Nephron (organoid): Measurements from ENCODE around the gene UBE4A.
"Not testable (repeated sequence)": the region's sequence is repeated elsewhere in the genome, so short reads cannot be mapped to it uniquely, and the experiment has no call there.

ENCODE experiments used
- H3K27ac Mint-ChIP-seq, 3 experiments: 2 replicates each; pipeline ENCODE4 v1.8.0; 2020; ENCODE audit warnings: mixed read lengths in 3 of 3, mild to moderate bottlenecking in 2 of 3, moderate library complexity in 1 of 3
- H3K27me3 Mint-ChIP-seq: 2 replicates; pipeline ENCODE4 v1.8.0; 2021; ENCODE audit warnings: low read depth, mild to moderate bottlenecking, moderate library complexity, mixed read lengths
- H3K36me3 Mint-ChIP-seq: 2 replicates; pipeline ENCODE4 v1.8.0; 2020; ENCODE audit warnings: low read depth, mixed read lengths
- H3K4me1 Mint-ChIP-seq: 2 replicates; pipeline ENCODE4 v1.8.0; 2020; ENCODE audit warnings: mixed read lengths
- H3K4me3 Mint-ChIP-seq, 3 experiments: 2 replicates each; pipeline ENCODE4 v1.8.0; 2020; ENCODE audit warnings: mild to moderate bottlenecking in 3 of 3, mixed read lengths in 3 of 3, moderate library complexity in 2 of 3
- H3K9me3 Mint-ChIP-seq: 2 replicates; pipeline ENCODE4 v1.8.0; 2020; ENCODE audit warnings: mixed read lengths
- CTCF ChIP-seq, 3 experiments: fragments of 200-600 bp; sonication (generic); IDR thresholded peaks; one replicate each; pipeline ENCODE4 v1.5.0; 2021; ENCODE audit warnings: antibody characterized with exemption in 3 of 3; ENCODE audit not compliant: unreplicated experiment in 3 of 3

The UBE4A gene

GRCh38 chr11:118415739-118416068 lies 56.3 kb downstream of the UBE4A start:
- no peaks in the 10 kb centered on the region for H3K36me3 Mint-ChIP-seq
- no peak overlapping the region for H3K27ac Mint-ChIP-seq
- H3K27me3 Mint-ChIP-seq, result no peaks in the 10 kb centered on the region
- no peaks in the 10 kb centered on the region for H3K4me1 Mint-ChIP-seq
- TF ChIP-seq CTCF (IDR thresholded peaks at IDR 0.05; ENCODE audit: unreplicated experiment in 3 of 3), result no peak
- H3K4me3 Mint-ChIP-seq, result no peak overlapping the region
- no peaks in the 10 kb centered on the region for H3K9me3 Mint-ChIP-seq

- H3K36me3 Mint-ChIP-seq, H3K27ac Mint-ChIP-seq, H3K4me1 Mint-ChIP-seq, H3K4me3 Mint-ChIP-seq, H3K27me3 Mint-ChIP-seq, H3K9me3 Mint-ChIP-seq: not testable (repeated sequence)
Measured at GRCh38 chr11:118416900-118417299, 57.5 kb downstream of the UBE4A start.

- no peaks in the 10 kb centered on the region for H3K36me3 Mint-ChIP-seq
- H3K27me3 Mint-ChIP-seq, result no peaks in the 10 kb centered on the region
- no peaks in the 10 kb centered on the region for H3K4me1 Mint-ChIP-seq
- TF ChIP-seq CTCF (IDR thresholded peaks at IDR 0.05; ENCODE audit: unreplicated experiment in 3 of 3), result no peak
- H3K27ac Mint-ChIP-seq, result peak overlapping the region; percentile 37 to 60 (median 41)
- H3K4me3 Mint-ChIP-seq, result peak overlapping the region in 1 of 3 experiments; percentile 19
- no peaks in the 10 kb centered on the region for H3K9me3 Mint-ChIP-seq
Measured at GRCh38 chr11:118417801-118418200, 58.4 kb downstream of the UBE4A start.

- TF ChIP-seq CTCF (IDR thresholded peaks at IDR 0.05; ENCODE audit: unreplicated experiment in 3 of 3), result no peak
Measured at GRCh38 chr11:118418766-118419165, 59.4 kb downstream of the UBE4A start.

GRCh38 chr11:118427707-118428106 lies 68.3 kb downstream of the UBE4A start:
- H3K27me3 Mint-ChIP-seq, result no peaks in the 10 kb centered on the region
- H3K9me3 Mint-ChIP-seq, result no peaks in the 10 kb centered on the region
- TF ChIP-seq CTCF (IDR thresholded peaks at IDR 0.05; ENCODE audit: unreplicated experiment in 3 of 3), result no peak
- no peaks in the 10 kb centered on the region for H3K36me3 Mint-ChIP-seq
- H3K27ac Mint-ChIP-seq, result no peak overlapping the region
- no peaks in the 10 kb centered on the region for H3K4me1 Mint-ChIP-seq
- H3K4me3 Mint-ChIP-seq, result no peak overlapping the region

More at GRCh38 chr11:118418766-118419165, 59.4 kb downstream of the UBE4A start:
- H3K4me3 Mint-ChIP-seq, result no peak overlapping the region
- no peaks in the 10 kb centered on the region for H3K4me1 Mint-ChIP-seq
- no peaks in the 10 kb centered on the region for H3K36me3 Mint-ChIP-seq
- H3K9me3 Mint-ChIP-seq, result no peaks in the 10 kb centered on the region
- no peaks in the 10 kb centered on the region for H3K27me3 Mint-ChIP-seq
- peak overlapping the region in 2 of 3 experiments; percentile 38 to 67 for H3K27ac Mint-ChIP-seq

GRCh38 chr11:118430956-118431355 lies 71.6 kb downstream of the UBE4A start:
- no peak overlapping the region for H3K27ac Mint-ChIP-seq
- no peaks in the 10 kb centered on the region for H3K9me3 Mint-ChIP-seq
- no peaks in the 10 kb centered on the region for H3K36me3 Mint-ChIP-seq

More at GRCh38 chr11:118430956-118431355, 71.6 kb downstream of the UBE4A start:
- Mint-ChIP-seq H3K4me1 (peaks cover 11% of the 10 kb centered on the region), H3K4me3 (no peak overlapping the region), H3K27me3 (no peaks in the 10 kb centered on the region)
- no peak for TF ChIP-seq CTCF (IDR thresholded peaks at IDR 0.05; ENCODE audit: unreplicated experiment in 3 of 3)
